ENCODE results near the gene ZRANB2.

- TF ChIP-seq PTRF (tag; IDR thresholded peaks at IDR 0.05): no peak
- TF ChIP-seq POLR2AphosphoS5 (IDR thresholded peaks at IDR 0.05; ENCODE audit: control insufficient read depth, insufficient read depth, low read depth, low read length): no peak
- TF ChIP-seq CTCF (IDR thresholded peaks at IDR 0.05 in 2 of 3, conservative IDR thresholded peaks at IDR 0.05 in 1 of 3; ENCODE audit: insufficient read depth in 2 of 3, low read depth in 1 of 3, low read length in 3 of 3): no peak
- TF ChIP-seq SAFB (IDR thresholded peaks at IDR 0.05; ENCODE audit: borderline replicate concordance, low read depth, low read length): no peak
These were observed 33.8 kb downstream of the ZRANB2 start for GRCh38 chr1:71046891-71047634.

Measured in K562 (cell line).